K562 (cell line): ENCODE measurements around the gene ESR2. TPM values are rescaled to one million over a fixed set of nuclear protein-coding genes. Genes with fewer than 3 reads are reported as not detected.

Source experiments
- ATAC-seq: fragments of 200-7000 bp; cut with Tn5 transposase; 3 replicates; pipeline ENCODE4 v1.9.1; 2020; ENCODE audit warnings: moderate library complexity
- BruUV-seq: library from RNA; stranded (reverse); fragments of 400-500 nt; replicated peaks from 2 replicates; lab custom pipeline; 2021; lab: Mats Ljungman, UMichigan
- CTCF ChIA-PET: fragments of 300-600 bp; formaldehyde crosslinking; extraction: SDS; loops from one replicate; lab custom pipeline; 2021; ENCODE audit warnings: low intra/inter-chr PET ratio; lab: Yijun Ruan, JAX
- POLR2A ChIA-PET: fragments of 300-600, 350-650 bp; sonication (Branson Sonifier 250); formaldehyde crosslinking; extraction: SDS; loops from one replicate; lab custom pipeline; 2021; ENCODE audit warnings: antibody characterized with exemption, inconsistent platforms; lab: Yijun Ruan, JAX
- DNase-seq, 4 experiments: peaks; one replicate each; pipeline versions ENCODE4 v3.0.0 to v3.0.0-alpha.2; 2011 to 2018; ENCODE audit warnings: low spot score in 3 of 4, mixed read lengths in 3 of 4; ENCODE audit errors: extremely low read depth in 1 of 4
- FAIRE-seq: peaks from 2 replicates; lab custom pipeline; 2011; peaks lifted over from hg19 to GRCh38; lab: Jason Lieb, UNC
- H2AFZ ChIP-seq: 2 replicates; pipeline ENCODE4 v1.6.0; 2011; ENCODE audit warnings: low read depth, low read length, control low read depth, inconsistent platforms
- H3K27ac ChIP-seq: fragments of 200-600 bp; 3 replicates; pipeline ENCODE4 v1.8.0; 2011; ENCODE audit warnings: low read depth, mild to moderate bottlenecking, control low read depth, inconsistent platforms, low read length, moderate library complexity, mixed read lengths; ENCODE audit errors: extremely low read depth
- H3K27me3 ChIP-seq, 2 experiments: fragments of 300-600 bp in 1 of 2; 2 replicates in 1 of 2; 3 replicates in 1 of 2; pipeline versions ENCODE4 v1.6.0 to v1.8.0; 2011; ENCODE audit warnings: inconsistent platforms in 2 of 2, low read length in 2 of 2, mild to moderate bottlenecking in 1 of 2, mixed read lengths in 1 of 2, moderate library complexity in 1 of 2; ENCODE audit not compliant: control insufficient read depth in 2 of 2, insufficient read depth in 2 of 2
- H3K36me3 ChIP-seq: fragments of 300-600 bp; 3 replicates; pipeline ENCODE4 v1.8.0; 2011; ENCODE audit warnings: mild to moderate bottlenecking, low read length, inconsistent platforms; ENCODE audit not compliant: control insufficient read depth, insufficient read depth
- H3K4me1 ChIP-seq, 2 experiments: fragments of 200-600 bp in 1 of 2; replicated peaks in 1 of 2; 2 replicates in 1 of 2; 3 replicates in 1 of 2; pipeline versions ENCODE4 v1.5.1 to v1.8.0; 2011; ENCODE audit warnings: inconsistent platforms in 2 of 2, low read length in 2 of 2, mild to moderate bottlenecking in 1 of 2, mixed read lengths in 1 of 2, moderate library complexity in 1 of 2; ENCODE audit not compliant: control insufficient read depth in 2 of 2, insufficient read depth in 2 of 2
- H3K4me2 ChIP-seq: 2 replicates; pipeline ENCODE4 v1.6.1; 2011; ENCODE audit warnings: low read length, control low read depth, inconsistent platforms, mixed read lengths; ENCODE audit not compliant: insufficient read depth
- H3K4me3 ChIP-seq: fragments of 200-600 bp; sonication (generic), shearing (Covaris generic); 2 replicates; pipeline ENCODE4 v1.5.1; 2016; ENCODE audit warnings: control low read depth, inconsistent platforms
- H3K79me2 ChIP-seq: fragments of 200-600 bp; 3 replicates; pipeline ENCODE4 v1.8.0; 2011; ENCODE audit warnings: low read length, inconsistent platforms; ENCODE audit not compliant: control insufficient read depth, insufficient read depth
- H3K9ac ChIP-seq, 2 experiments: 2 replicates each; pipeline versions ENCODE4 v1.6.0 to v1.6.1; 2011; ENCODE audit warnings: low read depth in 2 of 2, low read length in 2 of 2, control low read depth in 1 of 2, inconsistent platforms in 1 of 2, mild to moderate bottlenecking in 1 of 2, mixed read lengths in 1 of 2; ENCODE audit not compliant: insufficient read depth in 1 of 2
- H3K9me1 ChIP-seq: one replicate; pipeline ENCODE4 v1.6.0; 2011; ENCODE audit warnings: inconsistent platforms, mild to moderate bottlenecking, low read length, moderate library complexity; ENCODE audit not compliant: control insufficient read depth, insufficient read depth
- H3K9me3 ChIP-seq: replicated peaks from 2 replicates; pipeline ENCODE4 v1.5.1; 2011; ENCODE audit warnings: low read depth, low read length, inconsistent platforms; ENCODE audit not compliant: control insufficient read depth, insufficient read depth
- H4K20me1 ChIP-seq: replicated peaks from 2 replicates; pipeline ENCODE4 v1.6.1; 2011; ENCODE audit warnings: low read length, inconsistent platforms, mixed read lengths; ENCODE audit not compliant: control insufficient read depth, insufficient read depth
- CBX3 ChIP-seq, 2 experiments: IDR thresholded peaks; 1 replicate in 1 of 2; 2 replicates in 1 of 2; pipeline ENCODE4 v1.6.1; 2012; ENCODE audit warnings: inconsistent platforms in 2 of 2, low read length in 2 of 2, borderline replicate concordance in 1 of 2, control low read depth in 1 of 2
- CCAR2 ChIP-seq: fragments of 200-400 bp; formaldehyde crosslinking; IDR thresholded peaks from 2 replicates; pipeline ENCODE4 v1.6.1; 2017; ENCODE audit warnings: mild to moderate bottlenecking, low read depth, low read length
- FOS ChIP-seq: IDR thresholded peaks from 3 replicates; pipeline ENCODE4 v1.6.1; 2011; ENCODE audit not compliant: insufficient read length; ENCODE audit errors: extremely low read depth
- HDAC2 ChIP-seq: fragments of 450-650 bp; IDR thresholded peaks from 2 replicates; pipeline ENCODE4 v1.6.1; 2016; ENCODE audit warnings: mild to moderate bottlenecking
- KHSRP ChIP-seq: fragments of 450-650 bp; IDR thresholded peaks from 2 replicates; pipeline ENCODE4 v1.6.1; 2017
- MCM2 ChIP-seq: fragments of 450-650 bp; IDR thresholded peaks from 2 replicates; pipeline ENCODE4 v1.6.1; 2017; ENCODE audit warnings: low read depth, mild to moderate bottlenecking
- PURB ChIP-seq: sonication (generic); formaldehyde crosslinking; IDR thresholded peaks from 2 replicates; pipeline ENCODE4 v1.9.0; 2021; ENCODE audit warnings: low read depth, mild to moderate bottlenecking, missing genetic modification reagents
- TAF1 ChIP-seq: IDR thresholded peaks from 2 replicates; pipeline ENCODE4 v1.6.1; 2011; ENCODE audit warnings: mild to moderate bottlenecking, low read length, moderate library complexity; ENCODE audit not compliant: insufficient read depth, control insufficient read depth, severe bottlenecking; ENCODE audit errors: extremely low read depth
- ZNF407 ChIP-seq: fragments of 450-650 bp; IDR thresholded peaks from 2 replicates; pipeline ENCODE4 v1.6.1; 2016; ENCODE audit warnings: low read depth
- WGBS: fragments of 100-300 bp; shearing (Covaris generic); methylation state at CpG from one replicate; pipeline ENCODE4 v1.1.6; 2016; ENCODE audit warnings: low coverage, mixed read lengths; ENCODE audit not compliant: insufficient coverage; ENCODE audit errors: missing lambda C conversion rate; 5-methylcytosine and 5-hydroxymethylcytosine counted together
- in situ Hi-C: fragments of 300-500 bp; cut with MboI; formaldehyde crosslinking; loops from 4 replicates; pipeline ENCODE4 v1.15.0; 2018; ENCODE audit warnings: inconsistent platforms, mixed read lengths
- intact Hi-C: fragments of 100-400 bp; cut with micrococcal nuclease; formaldehyde crosslinking; loops from 2 replicates; pipeline ENCODE4 v1.14.2; 2022
- polyA plus RNA-seq, 8 experiments: library from polyadenylated mRNA; depleted of rRNA in 4 of 8; stranded (reverse) in 5 of 8; unstranded in 3 of 8; fragments of >200 nt; fragmentation: Nextera tagmentation in 2 of 8; fragmentation: Illumina TruSeq in 1 of 8; extraction: Ambion mirVana in 2 of 8; extraction: Trizol in 1 of 8; gene quantifications; 2 replicates each; pipeline versions ENCODE4 v1.2.1 to v1.2.3, GENCODE V29; 2011 to 2014; ENCODE audit warnings: inconsistent platforms in 1 of 8, missing spikeins in 1 of 8
- total RNA-seq, 7 experiments: library from RNA; depleted of rRNA in 6 of 7; stranded (reverse); fragments of >200 nt in 6 of 7; fragmentation: Illumina TruSeq in 2 of 7; extraction: Trizol in 2 of 7; gene quantifications; 2 replicates each; pipeline versions ENCODE4 v1.2.1 to v1.2.3, GENCODE V29; 2011 to 2021; ENCODE audit warnings: low replicate concordance in 1 of 7

The ESR2 gene
- total and polyA plus RNA-seq, 9 of the 15 experiments (the other 6 are each of a cell fraction or from before 2014, with no cell fraction given), result 0.07 to 3.8 (median 2.0) TPM

DNA sequence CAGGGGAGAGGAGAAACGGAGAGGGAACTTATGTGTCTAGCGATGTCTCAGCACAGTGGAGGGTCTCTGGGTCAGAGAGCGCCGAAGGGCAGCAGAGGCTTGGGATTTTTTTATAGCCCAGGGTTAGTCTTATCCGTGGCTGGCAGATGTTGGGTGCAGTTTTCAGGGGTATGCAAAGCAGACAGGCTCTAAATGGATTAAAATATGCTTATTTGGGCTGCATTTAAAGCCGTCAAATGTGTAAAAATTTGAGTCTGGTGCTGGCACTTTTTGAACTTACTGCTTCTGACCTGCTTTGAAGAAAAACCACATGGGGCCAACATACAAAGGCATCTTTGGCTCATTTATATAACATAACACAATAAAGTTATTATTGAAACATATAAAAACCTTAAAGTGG is 178.8 kb downstream of the ESR2 start:
- DNase-seq, result no peak
- in situ Hi-C loops, result no loop called here
- no peak for ATAC-seq
- H3K9me1 ChIP-seq, result no peaks in the 10 kb centered on the region
- no peaks in the 10 kb centered on the region for H3K36me3 ChIP-seq
- H4K20me1 ChIP-seq, result 0 out of 2 replicates have a peak, but pooled peaks cover 3% of the 10 kb centered on the region
- H3K4me2 ChIP-seq, result no peak overlapping the region
- no peak overlapping the region for H2AFZ ChIP-seq
- 0% methylated on average over 5 of the region's 6 CpGs for WGBS
- no TSS peak for BruUV-seq
- POLR2A ChIA-PET, result no interaction called here
- FAIRE-seq, result no peak
- no peak overlapping the region for H3K4me3 ChIP-seq
- no peak for TF ChIP-seq KHSRP
- TF ChIP-seq FOS, result no peak
- no peak for TF ChIP-seq MCM2
- no peak for TF ChIP-seq PURB
- peaks cover 0 to 20% of the 10 kb centered on the region in 2 experiments; a peak in 3 of 5 replicates for H3K27me3 ChIP-seq
- H3K9me3 ChIP-seq, result no peaks in the 10 kb centered on the region
- CTCF ChIA-PET, result no interaction called here
- H3K27ac ChIP-seq, result no peak overlapping the region
- intact Hi-C loops, result no loop called here
- H3K4me1 ChIP-seq, result no peaks in the 10 kb centered on the region; a peak in 1 of 5 replicates
- no peak overlapping the region for H3K9ac ChIP-seq
- no peaks in the 10 kb centered on the region for H3K79me2 ChIP-seq

- Histone ChIP-seq H3K9me3 (no peaks in the 10 kb centered on the region), H3K9me1 (no peaks in the 10 kb centered on the region), H3K4me2 (no peak overlapping the region), H3K4me1 (no peaks in the 10 kb centered on the region; a peak in 1 of 5 replicates), H3K4me3 (no peak overlapping the region), H3K9ac (no peak overlapping the region), H3K27me3 (peaks cover 0 to 20% of the 10 kb centered on the region in 2 experiments; a peak in 3 of 5 replicates), H3K36me3 (no peaks in the 10 kb centered on the region), H4K20me1 (0 out of 2 replicates have a peak, but pooled peaks cover 3% of the 10 kb centered on the region), H2AFZ (no peak overlapping the region), H3K27ac (no peak overlapping the region), H3K79me2 (no peaks in the 10 kb centered on the region)
- in situ Hi-C loops, result no loop called here
- CTCF ChIA-PET, result no interaction called here
- intact Hi-C loops, result no loop called here
- BruUV-seq, result no TSS peak
- no peak for ATAC-seq
- 14% methylated on average over 7 of the region's 7 CpGs for WGBS
- POLR2A ChIA-PET, result no interaction called here
- DNase-seq, result no peak
- no peak for FAIRE-seq
- no peak for TF ChIP-seq ZNF407
- TF ChIP-seq TAF1, result no peak
- TF ChIP-seq CBX3 (IDR thresholded peaks at IDR 0.05; ENCODE audit: borderline replicate concordance in 1 of 2, low read length in 2 of 2), result no peak
- no peak for TF ChIP-seq CCAR2
- TF ChIP-seq HDAC2, result no peak
Observed at GRCh38 chr14:64114796-64115195, 179.4 kb downstream of the ESR2 start.
